Neural crest cell (in vitro differentiated cells): Measurements from ENCODE around the gene TNIK. TPM values are rescaled to one million over a fixed set of nuclear protein-coding genes. Genes with fewer than 3 reads are reported as not detected.

Experiments used
- DNase-seq: peaks from one replicate; pipeline ENCODE4 v3.0.0; 2021; ENCODE audit warnings: low read depth, mixed read lengths, low spot score
- H3K27ac Mint-ChIP-seq: one replicate; pipeline ENCODE4 v1.8.0; 2021; ENCODE audit warnings: mild to moderate bottlenecking, mixed read lengths; ENCODE audit not compliant: unreplicated experiment
- H3K27me3 Mint-ChIP-seq: 2 replicates; pipeline ENCODE4 v1.8.0; 2021; ENCODE audit warnings: low read depth, mild to moderate bottlenecking, mixed read lengths
- H3K36me3 Mint-ChIP-seq: 2 replicates; pipeline ENCODE4 v1.8.0; 2021; ENCODE audit warnings: low read depth, mild to moderate bottlenecking, mixed read lengths
- H3K4me1 Mint-ChIP-seq: 2 replicates; pipeline ENCODE4 v1.8.0; 2021; ENCODE audit warnings: mixed read lengths
- H3K4me3 Mint-ChIP-seq: one replicate; pipeline ENCODE4 v1.8.0; 2021; ENCODE audit warnings: mild to moderate bottlenecking, mixed read lengths
- H3K9me3 Mint-ChIP-seq: 2 replicates; pipeline ENCODE4 v1.8.0; 2021; ENCODE audit warnings: mixed read lengths
- total RNA-seq: library from RNA; stranded (reverse); gene quantifications from 2 replicates; pipeline ENCODE4 v1.2.1, GENCODE V29; 2021
- TF ChIP-seq, protein P1 (sequence below): fragments of 200-600 bp; sonication (generic); conservative IDR thresholded peaks from 2 replicates; pipeline ENCODE4 v1.5.0; 2021; ENCODE audit warnings: antibody characterized with exemption, mild to moderate bottlenecking

The TNIK gene
- total RNA-seq, 1 donor from 2014 or later, result 32.3 TPM

DNA sequence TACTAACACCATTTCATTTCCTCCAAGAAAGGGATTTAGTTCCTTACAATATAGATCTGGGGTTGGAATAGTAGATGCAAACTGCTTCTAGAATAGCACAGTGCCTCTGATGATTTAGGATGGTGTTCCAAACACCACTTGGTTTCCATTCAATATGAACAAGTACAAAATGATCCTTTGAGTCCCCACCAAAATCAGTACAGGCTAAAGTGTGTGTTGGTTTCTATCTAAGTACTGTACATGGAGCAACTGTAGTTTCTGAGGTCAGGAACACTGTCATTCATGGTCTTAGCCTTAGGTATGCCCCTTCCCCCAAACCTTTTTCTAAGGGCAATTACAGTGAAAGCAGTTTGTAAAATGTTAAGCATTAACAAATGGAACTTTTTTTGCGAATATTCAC lies 162.3 kb downstream of the TNIK start:
- Mint-ChIP-seq H3K36me3 (peaks cover 6% of the 10 kb centered on the region), H3K4me3 (no peak overlapping the region), H3K27me3 (no peaks in the 10 kb centered on the region)

DNA sequence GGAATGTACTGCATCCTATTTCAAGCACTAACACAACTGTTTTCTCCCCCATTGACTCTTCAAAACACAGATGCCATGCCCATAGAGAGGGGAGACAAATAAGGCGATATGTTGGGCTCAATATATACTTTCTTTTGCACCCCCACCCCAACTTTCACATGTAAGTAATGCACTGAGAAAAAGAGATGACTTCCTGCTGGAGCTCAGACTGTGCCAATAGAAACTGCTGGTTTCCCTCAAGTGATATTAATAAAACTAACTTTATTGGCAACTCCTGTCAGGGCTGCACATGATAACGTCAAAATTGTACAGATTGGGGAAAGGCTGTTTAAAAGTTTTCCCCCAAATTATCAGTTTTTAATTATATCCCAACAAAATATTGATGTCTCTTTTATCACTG lies 163.0 kb downstream of the TNIK start:
- H3K9me3 Mint-ChIP-seq, result no peaks in the 10 kb centered on the region
- TF ChIP-seq, protein P1, sequence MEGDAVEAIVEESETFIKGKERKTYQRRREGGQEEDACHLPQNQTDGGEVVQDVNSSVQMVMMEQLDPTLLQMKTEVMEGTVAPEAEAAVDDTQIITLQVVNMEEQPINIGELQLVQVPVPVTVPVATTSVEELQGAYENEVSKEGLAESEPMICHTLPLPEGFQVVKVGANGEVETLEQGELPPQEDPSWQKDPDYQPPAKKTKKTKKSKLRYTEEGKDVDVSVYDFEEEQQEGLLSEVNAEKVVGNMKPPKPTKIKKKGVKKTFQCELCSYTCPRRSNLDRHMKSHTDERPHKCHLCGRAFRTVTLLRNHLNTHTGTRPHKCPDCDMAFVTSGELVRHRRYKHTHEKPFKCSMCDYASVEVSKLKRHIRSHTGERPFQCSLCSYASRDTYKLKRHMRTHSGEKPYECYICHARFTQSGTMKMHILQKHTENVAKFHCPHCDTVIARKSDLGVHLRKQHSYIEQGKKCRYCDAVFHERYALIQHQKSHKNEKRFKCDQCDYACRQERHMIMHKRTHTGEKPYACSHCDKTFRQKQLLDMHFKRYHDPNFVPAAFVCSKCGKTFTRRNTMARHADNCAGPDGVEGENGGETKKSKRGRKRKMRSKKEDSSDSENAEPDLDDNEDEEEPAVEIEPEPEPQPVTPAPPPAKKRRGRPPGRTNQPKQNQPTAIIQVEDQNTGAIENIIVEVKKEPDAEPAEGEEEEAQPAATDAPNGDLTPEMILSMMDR, result no peak
- H3K27me3 Mint-ChIP-seq, result no peaks in the 10 kb centered on the region
- H3K4me1 Mint-ChIP-seq, result peaks cover 9% of the 10 kb centered on the region
- H3K4me3 Mint-ChIP-seq, result no peak overlapping the region
- H3K27ac Mint-ChIP-seq, result no peak overlapping the region
- DNase-seq, result no peak
- peaks cover 6% of the 10 kb centered on the region for H3K36me3 Mint-ChIP-seq

More for the DNA sequence above, 162.3 kb downstream of the TNIK start:
- Mint-ChIP-seq H3K4me1 (peaks cover 9% of the 10 kb centered on the region), H3K27ac (no peak overlapping the region), H3K9me3 (no peaks in the 10 kb centered on the region)
- DNase-seq, result no peak
- TF ChIP-seq, protein P1, result no peak

DNA sequence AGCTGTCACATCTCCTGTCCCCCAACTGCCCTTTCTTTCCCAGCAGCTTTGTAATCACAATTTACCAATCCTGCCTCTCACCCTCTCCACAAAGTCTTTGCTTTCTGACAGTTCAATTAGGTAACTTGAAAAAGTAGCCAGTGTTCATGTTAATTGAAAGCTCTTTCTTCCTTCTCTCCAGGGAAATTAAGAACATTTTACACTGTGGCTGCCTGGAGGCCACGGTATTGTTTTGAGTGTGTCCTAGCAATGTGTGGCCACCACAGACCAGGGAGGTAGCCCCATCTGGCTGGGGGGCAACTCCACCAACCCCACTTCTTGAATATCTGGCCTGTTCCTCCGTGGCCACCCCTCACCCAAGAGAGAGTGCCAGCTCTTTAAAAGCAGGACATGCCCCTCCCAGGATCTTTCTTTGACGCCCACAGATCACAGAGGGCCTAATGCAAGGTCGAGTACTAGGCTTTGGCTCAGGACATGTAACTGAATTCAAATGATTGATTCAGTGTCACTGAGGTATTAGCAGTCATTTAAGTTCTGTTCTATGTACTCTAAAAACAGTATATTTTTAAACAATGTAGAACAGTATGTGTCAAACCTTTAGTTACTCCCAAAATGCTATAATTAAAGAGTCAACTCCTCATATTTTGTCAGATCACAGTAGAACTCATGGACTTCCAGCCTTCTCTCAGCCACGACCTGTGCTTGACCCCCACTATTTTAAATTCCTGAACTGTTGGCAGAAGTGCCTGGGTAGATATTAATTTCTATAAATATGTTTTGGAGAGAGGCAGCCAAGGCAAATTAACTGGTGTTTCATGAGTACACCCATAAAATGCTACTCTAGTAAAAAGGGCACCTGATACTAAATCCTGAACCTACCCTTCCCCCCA lies 164.5 kb downstream of the TNIK start:
- H3K36me3 Mint-ChIP-seq, result peaks cover 3% of the 10 kb centered on the region
- no peaks in the 10 kb centered on the region for H3K9me3 Mint-ChIP-seq
- DNase-seq, result no peak
- TF ChIP-seq, protein P1, result no peak
- no peak overlapping the region for H3K27ac Mint-ChIP-seq
- H3K4me1 Mint-ChIP-seq, result peaks cover 5% of the 10 kb centered on the region
- no peaks in the 10 kb centered on the region for H3K27me3 Mint-ChIP-seq
- H3K4me3 Mint-ChIP-seq, result no peak overlapping the region

DNA sequence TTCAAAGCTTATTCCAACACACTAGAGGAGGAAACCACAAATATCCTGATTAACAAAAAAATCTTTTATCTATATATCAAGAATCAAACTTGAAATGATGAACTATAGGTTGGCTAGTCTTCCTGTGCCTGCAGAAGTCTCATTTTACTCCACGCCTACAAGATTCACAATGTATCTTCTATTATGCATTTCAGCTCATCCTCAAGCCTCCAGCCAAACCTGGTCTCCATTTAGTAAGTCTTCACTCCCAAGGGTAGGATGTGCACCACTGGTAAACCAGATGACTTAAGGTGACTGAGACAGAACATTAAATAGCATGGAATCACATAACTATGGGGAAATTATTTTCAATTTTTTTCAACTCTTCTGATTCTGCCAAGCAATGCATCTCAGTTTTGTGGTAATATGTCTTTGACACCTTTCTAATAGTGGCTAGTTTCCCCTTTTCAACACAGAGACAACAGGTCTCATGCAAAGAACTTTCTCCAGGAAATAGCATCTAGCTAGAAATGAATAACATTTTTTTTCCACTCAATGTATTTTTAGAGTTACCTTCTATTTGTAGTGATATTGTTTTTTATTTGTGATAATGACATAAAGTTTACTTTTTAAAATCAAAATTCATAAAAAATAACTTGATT lies 166.9 kb downstream of the TNIK start:
- H3K9me3 Mint-ChIP-seq, result no peaks in the 10 kb centered on the region
- no peaks in the 10 kb centered on the region for H3K36me3 Mint-ChIP-seq
- peaks cover 5% of the 10 kb centered on the region for H3K4me1 Mint-ChIP-seq
- H3K27ac Mint-ChIP-seq, result no peak overlapping the region
- H3K27me3 Mint-ChIP-seq, result no peaks in the 10 kb centered on the region
- no peak for DNase-seq
- H3K4me3 Mint-ChIP-seq, result no peak overlapping the region
- TF ChIP-seq, protein P1, result no peak

DNA sequence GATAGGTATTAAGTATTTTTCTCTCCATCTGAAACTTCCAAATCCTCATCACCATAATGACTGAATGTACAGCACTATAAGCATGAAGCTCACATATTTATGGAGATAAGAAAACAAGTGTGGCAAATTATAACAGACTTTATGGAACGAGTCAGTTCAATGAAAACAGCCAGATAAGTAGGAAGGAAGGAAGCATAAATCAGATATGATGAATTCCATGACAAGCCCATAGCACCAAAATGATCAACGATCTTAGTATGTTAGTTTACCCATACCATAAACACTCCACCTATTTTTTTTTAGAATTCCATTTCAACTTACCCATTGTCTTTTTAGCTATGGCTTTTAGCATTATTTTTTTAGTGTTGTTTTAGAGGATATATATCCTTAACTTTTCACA lies 169.5 kb downstream of the TNIK start:
- Mint-ChIP-seq H3K27me3 (no peaks in the 10 kb centered on the region), H3K27ac (no peak overlapping the region), H3K4me1 (peaks cover 4% of the 10 kb centered on the region), H3K4me3 (no peak overlapping the region), H3K9me3 (no peaks in the 10 kb centered on the region), H3K36me3 (no peaks in the 10 kb centered on the region)
- DNase-seq, result no peak
- TF ChIP-seq, protein P1, result no peak
